ENCODE data around the gene BCR. TPM values are rescaled to one million over a fixed set of nuclear protein-coding genes. Genes with fewer than 3 reads are reported as not detected.

Gene BCR
- total and polyA plus RNA-seq, 2 donors (not counting 1 experiment from before 2014, with no cell fraction given): 30.2 to 46.4 TPM

DNA sequence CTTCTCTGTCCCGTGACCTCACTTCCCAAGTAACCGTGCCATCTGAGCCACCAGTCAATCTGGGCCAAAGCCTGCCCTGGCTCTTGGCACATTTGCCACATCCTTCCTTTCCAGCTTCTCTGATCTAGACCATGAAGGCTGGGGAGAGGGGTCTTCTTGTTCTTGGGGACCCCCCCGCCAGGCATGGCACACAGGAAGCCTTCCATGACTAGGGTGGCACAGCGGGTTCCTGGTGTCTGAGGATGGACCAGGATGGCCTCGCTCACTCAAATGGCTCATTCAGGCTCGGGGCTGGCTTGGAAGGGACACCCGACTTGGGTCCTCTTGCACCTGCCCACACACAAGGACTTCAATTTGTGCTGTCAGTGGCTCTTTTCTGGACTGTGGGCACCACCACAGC is 121.3 kb downstream of the BCR start:
- Histone ChIP-seq H3K9me3 (ENCODE audit: control extremely low read depth in 1 of 3, control insufficient read depth in 2 of 3, insufficient read depth in 1 of 3, low read length in 2 of 3) (no peaks in the 10 kb centered on the region), H3K27me3 (replicated peaks in 1 of 4; ENCODE audit: control extremely low read depth in 1 of 4, control insufficient read depth in 3 of 4, insufficient read depth in 4 of 4, low read length in 3 of 4) (no peaks in the 10 kb centered on the region), H3K4me3 (ENCODE audit: control extremely low read depth in 1 of 5, extremely low read depth in 1 of 5, insufficient read depth in 1 of 5, low read depth in 2 of 5, low read length in 4 of 5) (no peak overlapping the region), H3K9ac (ENCODE audit: low read length) (no peak overlapping the region), H3K4me2 (replicated peaks; ENCODE audit: low read depth, low read length, poor library complexity, severe bottlenecking) (no peak overlapping the region), H3K79me2 (ENCODE audit: control insufficient read depth, insufficient read depth, low read length) (no peaks in the 10 kb centered on the region), H3K27ac (ENCODE audit: low read length in 2 of 2) (no peak overlapping the region), H3K36me3 (replicated peaks in 1 of 2; ENCODE audit: control extremely low read depth in 1 of 2, control insufficient read depth in 1 of 2, extremely low read depth in 1 of 2, insufficient read depth in 2 of 2, low read length in 1 of 2) (peaks cover 0 to 13% of the 10 kb centered on the region in 2 experiments), H3K4me1 (ENCODE audit: control insufficient read depth in 2 of 2, insufficient read depth in 2 of 2, low read length in 2 of 2) (no peaks in the 10 kb centered on the region), H4K20me1 (ENCODE audit: control insufficient read depth, insufficient read depth, low read length, poor library complexity, severe bottlenecking) (no peaks in the 10 kb centered on the region), H2AFZ (ENCODE audit: insufficient read depth, low read depth, low read length, poor library complexity, severe bottlenecking) (no peak overlapping the region)
- Mint-ChIP-seq H3K4me3 (no peak overlapping the region), H3K9me3 (ENCODE audit: insufficient read depth) (no peaks in the 10 kb centered on the region), H3K27me3 (no peaks in the 10 kb centered on the region), H3K27ac (no peak overlapping the region), H3K4me1 (no peaks in the 10 kb centered on the region)
- 92% methylated on average over 6 of the region's 7 CpGs for WGBS (ENCODE audit: insufficient coverage)
- ChIA-PET POLR2A (no interaction called here), CTCF (no interaction called here)
- no peak for ATAC-seq (ENCODE audit: low read depth)
- TF ChIP-seq EZH2 (IDR thresholded peaks at IDR 0.05; ENCODE audit: borderline replicate concordance, insufficient read depth, low read depth, low read length, poor library complexity, severe bottlenecking) (no peak), CTCF (IDR thresholded peaks at IDR 0.05) (no peak)
- intact Hi-C loops (cut with micrococcal nuclease): no loop called here
- no peak for DNase-seq

GRCh38 chr22:23302171-23303002 is 122.1 kb downstream of the BCR start:
- CTCF ChIA-PET: no interaction called here
- intact Hi-C loops (cut with micrococcal nuclease): no loop called here
- ATAC-seq (ENCODE audit: low read depth) (no peak), DNase-seq (no peak)
- H3K9ac ChIP-seq (ENCODE audit: low read length): no peak overlapping the region
- H3K4me3 ChIP-seq (ENCODE audit: control extremely low read depth in 1 of 5, extremely low read depth in 1 of 5, insufficient read depth in 1 of 5, low read depth in 2 of 5, low read length in 4 of 5): no peak overlapping the region
- Mint-ChIP-seq H3K4me3 (no peak overlapping the region), H3K27ac (no peak overlapping the region), H3K9me3 (ENCODE audit: insufficient read depth) (no peaks in the 10 kb centered on the region), H3K27me3 (no peaks in the 10 kb centered on the region), H3K4me1 (no peaks in the 10 kb centered on the region)
- no peaks in the 10 kb centered on the region for H4K20me1 ChIP-seq (ENCODE audit: control insufficient read depth, insufficient read depth, low read length, poor library complexity, severe bottlenecking)
- POLR2A ChIA-PET: no interaction called here
- no peak overlapping the region for H2AFZ ChIP-seq (ENCODE audit: insufficient read depth, low read depth, low read length, poor library complexity, severe bottlenecking)
- H3K27me3 ChIP-seq (replicated peaks in 1 of 4; ENCODE audit: control extremely low read depth in 1 of 4, control insufficient read depth in 3 of 4, insufficient read depth in 4 of 4, low read length in 3 of 4): no peaks in the 10 kb centered on the region
- no peak overlapping the region for H3K27ac ChIP-seq (ENCODE audit: low read length in 2 of 2)
- H3K4me1 ChIP-seq (ENCODE audit: control insufficient read depth in 2 of 2, insufficient read depth in 2 of 2, low read length in 2 of 2): no peaks in the 10 kb centered on the region
- peaks cover 0 to 13% of the 10 kb centered on the region in 2 experiments for H3K36me3 ChIP-seq (replicated peaks in 1 of 2; ENCODE audit: control extremely low read depth in 1 of 2, control insufficient read depth in 1 of 2, extremely low read depth in 1 of 2, insufficient read depth in 2 of 2, low read length in 1 of 2)
- TF ChIP-seq CTCF (IDR thresholded peaks at IDR 0.05) (no peak), EZH2 (IDR thresholded peaks at IDR 0.05; ENCODE audit: borderline replicate concordance, insufficient read depth, low read depth, low read length, poor library complexity, severe bottlenecking) (no peak)
- WGBS (ENCODE audit: insufficient coverage): 87% methylated on average over 18 of the region's 21 CpGs
- no peak overlapping the region for H3K4me2 ChIP-seq (replicated peaks; ENCODE audit: low read depth, low read length, poor library complexity, severe bottlenecking)
- H3K79me2 ChIP-seq (ENCODE audit: control insufficient read depth, insufficient read depth, low read length): no peaks in the 10 kb centered on the region
- no peaks in the 10 kb centered on the region for H3K9me3 ChIP-seq (ENCODE audit: control extremely low read depth in 1 of 3, control insufficient read depth in 2 of 3, insufficient read depth in 1 of 3, low read length in 2 of 3)

Data from B cell (primary cell).